Smooth muscle cell (in vitro differentiated cells): ENCODE results near the gene CFAP299. TPM values are rescaled to one million over a fixed set of nuclear protein-coding genes. Genes with fewer than 3 reads are reported as not detected.

Experiments
- DNase-seq: peaks from one replicate; lab custom pipeline; 2025; ENCODE audit not compliant: unreplicated experiment; lab: John Stamatoyannopoulos, UW
- H2AFZ ChIP-seq: fragments of 200-600 bp; sonication (generic); 2 replicates; pipeline ENCODE4 v1.6.0; 2016; ENCODE audit warnings: antibody characterized with exemption, low read depth, mild to moderate bottlenecking
- H3F3A ChIP-seq: fragments of 200-600 bp; sonication (generic); 2 replicates; pipeline ENCODE4 v1.6.0; 2017; ENCODE audit warnings: antibody characterized with exemption, low read depth
- H3K27ac ChIP-seq: fragments of 200-600 bp; sonication (generic); 2 replicates; pipeline ENCODE4 v1.5.1; 2016; ENCODE audit warnings: low read depth, mild to moderate bottlenecking
- H3K27me3 ChIP-seq: fragments of 200-600 bp; sonication (generic); 2 replicates; pipeline ENCODE4 v1.6.1; 2016; ENCODE audit warnings: low read depth, mild to moderate bottlenecking
- H3K36me3 ChIP-seq: fragments of 200-600 bp; sonication (generic); 2 replicates; pipeline ENCODE4 v1.5.1; 2016; ENCODE audit warnings: low read depth
- H3K4me1 ChIP-seq: fragments of 200-600 bp; sonication (generic); 2 replicates; pipeline ENCODE4 v1.5.1; 2016; ENCODE audit warnings: low read depth
- H3K4me2 ChIP-seq: fragments of 200-600 bp; sonication (generic); 2 replicates; pipeline ENCODE4 v1.6.0; 2016; ENCODE audit warnings: mild to moderate bottlenecking
- H3K4me3 ChIP-seq: fragments of 200-600 bp; sonication (generic); 2 replicates; pipeline ENCODE4 v1.5.1; 2016; ENCODE audit warnings: mild to moderate bottlenecking
- H3K79me2 ChIP-seq: fragments of 200-600 bp; sonication (generic); 2 replicates; pipeline ENCODE4 v1.6.0; 2016; ENCODE audit warnings: low read depth, mild to moderate bottlenecking
- H3K9ac ChIP-seq: fragments of 200-600 bp; sonication (generic); 2 replicates; pipeline ENCODE4 v1.6.0; 2016; ENCODE audit warnings: low read depth
- H3K9me3 ChIP-seq: fragments of 200-600 bp; sonication (generic); replicated peaks from 2 replicates; pipeline ENCODE4 v1.5.1; 2016; ENCODE audit warnings: low read depth
- H4K20me1 ChIP-seq: fragments of 200-600 bp; sonication (generic); 2 replicates; pipeline ENCODE4 v1.6.0; 2016; ENCODE audit warnings: low read depth
- CTCF ChIP-seq: fragments of 200-600 bp; sonication (generic); IDR thresholded peaks from 2 replicates; pipeline ENCODE4 v1.5.1; 2017; ENCODE audit warnings: borderline replicate concordance, mild to moderate bottlenecking, antibody characterized with exemption; ENCODE audit not compliant: insufficient read depth, poor library complexity, severe bottlenecking
- WGBS: methylation state at CpG from one replicate; pipeline ENCODE4 v1.1.7; 2016; ENCODE audit warnings: low lambda C conversion rate; 5-methylcytosine and 5-hydroxymethylcytosine counted together
- polyA plus RNA-seq: library from polyadenylated mRNA; unstranded; fragments of >200 nt; fragmentation: Nextera tagmentation; extraction: Ambion mirVana; gene quantifications from 2 replicates; pipeline ENCODE4 v1.2.1, GENCODE V29; 2016
- total RNA-seq: library from RNA; depleted of rRNA; stranded (reverse); fragments of >200 nt; gene quantifications from 2 replicates; pipeline ENCODE4 v1.2.3, GENCODE V29; 2014

CFAP299 gene
- total and polyA plus RNA-seq, 2 experiments from 2014 or later = not detected

DNA sequence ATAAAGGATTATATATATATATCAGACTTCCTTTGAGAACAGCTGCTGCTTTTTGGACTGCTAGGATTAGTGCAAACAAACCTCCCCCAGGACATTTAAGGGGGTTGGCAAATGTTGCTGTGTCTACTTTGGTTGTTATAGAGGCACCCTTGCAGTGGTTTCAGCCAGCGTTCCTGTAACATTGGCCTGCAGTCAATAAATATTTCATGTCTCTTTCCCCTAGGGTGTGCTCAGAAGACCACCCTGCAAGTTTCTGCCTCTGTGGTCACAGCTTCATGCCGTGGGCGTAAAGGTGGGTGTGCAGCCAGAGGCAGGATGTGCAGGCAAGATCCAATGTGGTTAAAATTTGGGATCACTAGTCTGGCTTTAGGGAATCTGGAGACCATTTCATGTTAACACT lies 40.2 kb upstream of the CFAP299 start:
- Histone ChIP-seq H3K27ac (no peak overlapping the region), H3K4me2 (no peak overlapping the region)

DNA sequence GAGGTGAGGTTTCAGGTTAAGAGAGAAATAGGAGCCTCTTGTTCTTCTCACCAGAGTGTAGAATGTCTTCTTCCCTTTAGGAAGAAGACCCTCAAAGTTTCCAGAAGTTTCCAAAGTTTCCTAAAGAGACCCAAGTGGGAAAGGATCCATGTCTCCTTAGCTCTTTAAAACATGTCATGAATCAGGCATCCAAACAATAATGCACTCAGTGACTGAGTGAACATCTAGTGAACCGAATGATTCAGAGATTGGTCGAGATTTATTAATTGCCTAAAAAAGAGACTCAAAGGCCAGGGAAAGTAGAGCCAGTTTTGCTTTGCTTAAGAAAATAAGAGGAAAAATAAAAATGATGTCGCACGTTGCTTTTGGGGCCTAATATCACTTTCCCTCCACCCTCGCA lies 39.7 kb upstream of the CFAP299 start:
- Histone ChIP-seq H4K20me1 (no peaks in the 10 kb centered on the region), H2AFZ (no peak overlapping the region), H3K4me1 (no peaks in the 10 kb centered on the region), H3K4me3 (no peak overlapping the region), H3K4me2 (no peak overlapping the region), H3K9me3 (no peaks in the 10 kb centered on the region), H3K27ac (no peak overlapping the region), H3K27me3 (peaks cover 27% of the 10 kb centered on the region), H3K9ac (no peak overlapping the region), H3K36me3 (no peaks in the 10 kb centered on the region), H3F3A (no peaks in the 10 kb centered on the region), H3K79me2 (no peaks in the 10 kb centered on the region)
- WGBS = 97% methylated on average over 5 of the region's 5 CpGs
- DNase-seq = no peak
- no peak for TF ChIP-seq CTCF

More for the DNA sequence above, 40.2 kb upstream of the CFAP299 start:
- H4K20me1 ChIP-seq = no peaks in the 10 kb centered on the region
- H3K4me3 ChIP-seq = no peak overlapping the region
- 91% methylated on average over 3 of the region's 3 CpGs for WGBS
- H3K36me3 ChIP-seq = no peaks in the 10 kb centered on the region
- no peaks in the 10 kb centered on the region for H3K79me2 ChIP-seq
- no peak for DNase-seq
- H3K9ac ChIP-seq = no peak overlapping the region
- no peak overlapping the region for H2AFZ ChIP-seq
- H3K9me3 ChIP-seq = no peaks in the 10 kb centered on the region
- H3K27me3 ChIP-seq = peaks cover 23% of the 10 kb centered on the region
- no peak for TF ChIP-seq CTCF
- H3K4me1 ChIP-seq = no peaks in the 10 kb centered on the region
- H3F3A ChIP-seq = no peaks in the 10 kb centered on the region

DNA sequence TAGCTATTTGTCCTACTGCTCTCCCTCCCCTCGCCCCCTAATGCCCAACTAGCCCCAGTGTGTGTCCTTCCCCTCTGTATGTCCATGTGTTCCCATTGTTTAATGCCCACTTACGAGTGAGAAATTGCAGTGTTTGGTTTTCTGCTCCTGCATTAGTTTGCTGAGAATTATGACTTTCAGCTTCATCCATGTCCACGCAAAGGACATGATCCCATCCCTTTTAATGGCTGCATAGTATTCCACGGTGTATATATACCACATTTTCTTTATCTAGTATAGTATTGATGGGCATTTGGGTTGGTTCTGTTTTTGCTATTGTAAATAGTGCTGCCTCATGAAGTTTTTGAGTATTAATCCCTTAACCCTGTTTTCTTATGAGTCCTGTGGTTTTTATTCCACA lies 33.6 kb upstream of the CFAP299 start:
- H3F3A ChIP-seq = no peaks in the 10 kb centered on the region
- no peaks in the 10 kb centered on the region for H4K20me1 ChIP-seq
- H3K4me2 ChIP-seq = no peak overlapping the region
- no peaks in the 10 kb centered on the region for H3K79me2 ChIP-seq
- H3K9me3 ChIP-seq = no peaks in the 10 kb centered on the region
- no peak overlapping the region for H3K9ac ChIP-seq
- H3K36me3 ChIP-seq = no peaks in the 10 kb centered on the region
- WGBS = 64% methylated on average over 4 of the region's 4 CpGs
- no peak for DNase-seq
- no peak overlapping the region for H2AFZ ChIP-seq
- no peak overlapping the region for H3K4me3 ChIP-seq
- no peak overlapping the region for H3K27ac ChIP-seq
- H3K27me3 ChIP-seq = peaks cover 15% of the 10 kb centered on the region
- no peaks in the 10 kb centered on the region for H3K4me1 ChIP-seq
- TF ChIP-seq CTCF = no peak

DNA sequence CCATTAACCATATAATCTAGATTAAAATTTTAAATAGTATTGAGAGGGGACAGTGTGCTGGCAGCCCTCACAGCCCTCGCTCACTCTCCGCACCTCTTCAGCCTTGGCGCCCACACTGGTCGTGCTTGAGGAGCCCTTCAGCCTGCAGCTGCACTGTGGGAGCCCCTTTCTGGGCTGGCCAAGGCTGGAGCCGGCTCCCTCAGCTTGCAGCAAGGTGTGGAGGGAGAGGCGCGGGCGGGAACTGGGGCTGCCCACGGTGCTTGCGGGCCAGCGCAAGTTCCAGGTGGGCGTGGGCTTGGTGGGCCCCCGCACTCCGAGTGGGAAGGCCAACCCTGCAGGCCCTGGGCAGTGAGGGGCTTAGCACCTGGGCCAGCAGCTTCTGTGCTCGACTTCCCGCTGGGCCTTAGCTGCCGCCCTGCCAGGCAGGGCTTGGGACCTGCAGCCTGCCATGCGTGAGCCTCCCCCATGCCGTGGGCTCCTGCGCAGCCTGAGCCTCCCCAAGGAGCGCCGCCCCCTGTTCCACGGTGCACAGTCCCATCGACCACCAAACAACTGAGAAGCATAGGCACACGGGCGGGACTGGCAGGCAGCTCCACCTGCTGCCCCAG lies 32.8 kb upstream of the CFAP299 start:
- no peaks in the 10 kb centered on the region for H3K79me2 ChIP-seq
- H3K4me3 ChIP-seq = no peak overlapping the region
- no peaks in the 10 kb centered on the region for H3K36me3 ChIP-seq
- 91% methylated on average over 24 of the region's 26 CpGs for WGBS
- no peaks in the 10 kb centered on the region for H4K20me1 ChIP-seq
- peaks cover 4% of the 10 kb centered on the region for H3K4me1 ChIP-seq
- no peak for DNase-seq
- no peaks in the 10 kb centered on the region for H3K9me3 ChIP-seq
- no peak overlapping the region for H3K9ac ChIP-seq
- TF ChIP-seq CTCF = no peak
- H3K27me3 ChIP-seq = peaks cover 14% of the 10 kb centered on the region
- H2AFZ ChIP-seq = no peak overlapping the region
- peaks cover under 1% of the 10 kb centered on the region for H3F3A ChIP-seq
- H3K27ac ChIP-seq = no peak overlapping the region
- H3K4me2 ChIP-seq = no peak overlapping the region
